ENCODE data around the gene ZNF487. TPM values are rescaled to one million over a fixed set of nuclear protein-coding genes. Genes with fewer than 3 reads are reported as not detected.

Gene ZNF487
- total RNA-seq, 1 experiment from 2014 or later: 7.6 TPM

GRCh38 chr10:43427166-43427825 lies 9.6 kb upstream of the ZNF487 start:
- Histone ChIP-seq H3K4me3 (ENCODE audit: low read depth in 2 of 2, low read length in 2 of 2) (no peak overlapping the region), H3K27ac (ENCODE audit: low read length) (no peak overlapping the region), H3K4me1 (ENCODE audit: control insufficient read depth, insufficient read depth, low read length) (no peaks in the 10 kb centered on the region), H3K27me3 (ENCODE audit: control insufficient read depth, insufficient read depth, low read length) (no peaks in the 10 kb centered on the region), H3K36me3 (ENCODE audit: control insufficient read depth, insufficient read depth, low read length) (no peaks in the 10 kb centered on the region), H3K9me3 (ENCODE audit: control insufficient read depth, insufficient read depth, low read depth, low read length) (no peaks in the 10 kb centered on the region)
- TF ChIP-seq TCF7L2 (IDR thresholded peaks at IDR 0.05; ENCODE audit: low read depth, low read length) (no peak), REST (IDR thresholded peaks at IDR 0.05; ENCODE audit: insufficient read depth in 1 of 2, low read depth in 2 of 2, low read length in 1 of 2) (no peak), POLR2AphosphoS5 (IDR thresholded peaks at IDR 0.05; ENCODE audit: low read depth, low read length) (no peak), SIN3A (IDR thresholded peaks at IDR 0.05; ENCODE audit: borderline replicate concordance, insufficient read depth, low read depth, low read length) (no peak), CTCF (IDR thresholded peaks at IDR 0.05) (no peak)
- intact Hi-C loops (cut with micrococcal nuclease; ENCODE audit: unreplicated experiment): no loop called here
- ATAC-seq: no peak
- CTCF ChIA-PET: no interaction called here
- in situ Hi-C loops (cut with HindIII; ENCODE audit: low pct_unique_long_range_greater_than_20kb, low sequenced_read_pairs): no loop called here
- BruUV-seq (replicated peaks): no TSS peak
- DNase-seq (ENCODE audit: low read depth, low spot score): no peak
- POLR2A ChIA-PET: interaction anchor here (0.6 to 0.7 kb wide), 3 partner anchors 10 to 43 kb away, joined by 7 to 14 read pairs (median 12); no protein-coding TSS in a partner anchor

- DNase-seq (ENCODE audit: low read depth, low spot score) (no peak), ATAC-seq (no peak)
- Histone ChIP-seq H3K4me3 (ENCODE audit: low read depth in 2 of 2, low read length in 2 of 2) (no peak overlapping the region), H3K27ac (ENCODE audit: low read length) (no peak overlapping the region), H3K27me3 (ENCODE audit: control insufficient read depth, insufficient read depth, low read length) (no peaks in the 10 kb centered on the region), H3K4me1 (ENCODE audit: control insufficient read depth, insufficient read depth, low read length) (0 out of 2 replicates have a peak, but pooled peaks cover 3% of the 10 kb centered on the region), H3K36me3 (ENCODE audit: control insufficient read depth, insufficient read depth, low read length) (no peaks in the 10 kb centered on the region), H3K9me3 (ENCODE audit: control insufficient read depth, insufficient read depth, low read depth, low read length) (no peaks in the 10 kb centered on the region)
- in situ Hi-C loops (cut with HindIII; ENCODE audit: low pct_unique_long_range_greater_than_20kb, low sequenced_read_pairs) (no loop called here), intact Hi-C loops (cut with micrococcal nuclease; ENCODE audit: unreplicated experiment) (no loop called here)
- no TSS peak for BruUV-seq (replicated peaks)
- CTCF ChIA-PET: no interaction called here
- TF ChIP-seq REST (IDR thresholded peaks at IDR 0.05; ENCODE audit: insufficient read depth in 1 of 2, low read depth in 2 of 2, low read length in 1 of 2) (no peak), TCF7L2 (IDR thresholded peaks at IDR 0.05; ENCODE audit: low read depth, low read length) (no peak), CTCF (IDR thresholded peaks at IDR 0.05) (no peak), SIN3A (IDR thresholded peaks at IDR 0.05; ENCODE audit: borderline replicate concordance, insufficient read depth, low read depth, low read length) (no peak), POLR2AphosphoS5 (IDR thresholded peaks at IDR 0.05; ENCODE audit: low read depth, low read length) (no peak)
- POLR2A ChIA-PET: no interaction called here
Measured at GRCh38 chr10:43430926-43431663, 5.8 kb upstream of the ZNF487 start.

All from Panc1 (cell line).